CMK (cell line): ENCODE results near the gene DHPS.
A peak's percentile ranks its signal among the peaks of the same experiment; 100 is the strongest.

Experiments used
- DNase-seq: peaks from one replicate; pipeline ENCODE4 v3.0.0-alpha.2; 2010; ENCODE audit warnings: low read depth

Gene DHPS

DNA sequence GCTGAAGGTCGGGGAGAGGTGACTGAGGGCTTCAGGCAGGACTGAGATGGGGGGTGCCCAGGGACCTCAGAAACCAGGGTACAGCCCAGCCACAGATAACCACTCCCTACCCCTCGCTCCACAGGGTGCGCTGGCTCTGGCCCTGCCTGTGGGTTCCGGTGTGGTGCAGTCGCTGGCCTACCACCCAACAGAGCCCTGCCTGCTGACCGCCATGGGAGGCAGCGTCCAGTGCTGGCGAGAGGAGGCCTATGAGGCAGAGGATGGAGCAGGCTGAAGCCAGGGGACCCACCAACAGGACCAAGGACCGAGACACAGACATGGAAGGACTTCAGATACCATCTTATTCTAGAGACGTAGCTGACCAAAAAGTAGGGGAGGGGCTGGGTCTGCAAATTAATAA is 6.3 kb downstream of the DHPS start:
- no peak for DNase-seq

GRCh38 chr19:12672744-12673143 is 8.9 kb downstream of the DHPS start:
- DNase-seq = no peak

GRCh38 chr19:12670159-12670928 is 11.3 kb downstream of the DHPS start:
- DNase-seq = no peak

GRCh38 chr19:12669270-12670158 is 12.2 kb downstream of the DHPS start:
- DNase-seq = peak; percentile 65

DNA sequence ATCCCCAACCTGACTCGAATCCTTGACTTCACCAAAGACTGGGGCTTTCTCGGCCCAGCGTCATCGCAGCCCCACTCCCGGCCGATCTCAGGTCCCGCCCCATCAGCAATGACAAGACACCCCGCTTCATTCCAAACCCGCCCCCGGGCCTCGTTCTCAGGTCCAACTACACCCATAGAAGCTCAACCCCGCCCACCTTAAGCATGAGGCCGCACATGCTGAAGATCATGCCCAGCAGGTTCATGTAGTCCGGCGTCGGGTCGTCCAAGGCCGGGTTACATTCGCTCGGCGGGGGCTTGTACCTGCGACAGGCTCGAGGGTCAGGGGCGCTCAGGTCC is 12.8 kb downstream of the DHPS start:
- no peak for DNase-seq

DNA sequence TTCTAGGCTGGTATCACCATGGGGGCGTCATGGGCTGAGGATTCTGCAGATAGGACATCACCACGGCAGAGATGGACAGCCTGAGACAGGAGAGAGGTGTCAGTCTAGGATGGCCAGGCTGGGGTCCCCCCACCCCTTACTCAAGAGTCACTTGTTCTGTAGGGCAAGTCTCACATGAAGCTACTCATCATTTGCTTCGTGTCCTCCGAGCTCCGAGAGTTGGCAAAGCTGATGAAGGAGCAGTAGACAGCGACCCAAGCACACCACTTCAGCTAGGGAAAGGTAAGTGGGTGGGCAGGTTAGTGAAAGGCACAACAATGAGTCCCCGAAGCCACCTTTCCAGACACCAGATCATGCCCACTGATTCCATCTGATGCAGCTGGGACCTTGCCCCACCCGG is 13.3 kb downstream of the DHPS start:
- no peak for DNase-seq

DNA sequence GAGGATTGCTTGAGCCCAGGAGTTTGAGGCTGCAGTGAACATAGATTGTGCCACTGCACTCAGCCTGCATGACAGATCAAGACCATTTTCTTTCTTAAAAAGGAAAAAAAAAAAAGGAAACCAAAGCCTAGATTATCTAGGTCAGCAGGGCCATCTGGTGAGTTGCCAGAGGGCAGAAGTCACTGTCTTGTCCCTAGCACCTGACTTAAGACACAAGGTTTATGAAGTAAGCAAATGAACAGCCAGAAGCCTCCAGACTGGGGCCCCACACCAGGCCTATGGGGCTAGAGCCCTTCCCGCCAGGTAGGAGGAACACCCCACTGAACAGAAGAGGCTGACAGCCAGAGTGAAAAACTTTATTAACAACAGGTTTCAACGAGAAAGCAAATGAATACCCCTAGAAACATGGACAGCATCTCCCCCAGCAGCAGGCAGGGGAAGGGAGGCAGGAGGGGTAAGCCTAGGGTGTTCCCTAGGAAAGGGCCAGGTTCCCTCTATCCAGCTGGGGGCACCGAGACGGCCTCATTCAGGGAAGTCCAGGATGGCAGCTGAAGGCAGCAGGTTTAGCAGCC is 13.9 kb downstream of the DHPS start:
- no peak for DNase-seq

DNA sequence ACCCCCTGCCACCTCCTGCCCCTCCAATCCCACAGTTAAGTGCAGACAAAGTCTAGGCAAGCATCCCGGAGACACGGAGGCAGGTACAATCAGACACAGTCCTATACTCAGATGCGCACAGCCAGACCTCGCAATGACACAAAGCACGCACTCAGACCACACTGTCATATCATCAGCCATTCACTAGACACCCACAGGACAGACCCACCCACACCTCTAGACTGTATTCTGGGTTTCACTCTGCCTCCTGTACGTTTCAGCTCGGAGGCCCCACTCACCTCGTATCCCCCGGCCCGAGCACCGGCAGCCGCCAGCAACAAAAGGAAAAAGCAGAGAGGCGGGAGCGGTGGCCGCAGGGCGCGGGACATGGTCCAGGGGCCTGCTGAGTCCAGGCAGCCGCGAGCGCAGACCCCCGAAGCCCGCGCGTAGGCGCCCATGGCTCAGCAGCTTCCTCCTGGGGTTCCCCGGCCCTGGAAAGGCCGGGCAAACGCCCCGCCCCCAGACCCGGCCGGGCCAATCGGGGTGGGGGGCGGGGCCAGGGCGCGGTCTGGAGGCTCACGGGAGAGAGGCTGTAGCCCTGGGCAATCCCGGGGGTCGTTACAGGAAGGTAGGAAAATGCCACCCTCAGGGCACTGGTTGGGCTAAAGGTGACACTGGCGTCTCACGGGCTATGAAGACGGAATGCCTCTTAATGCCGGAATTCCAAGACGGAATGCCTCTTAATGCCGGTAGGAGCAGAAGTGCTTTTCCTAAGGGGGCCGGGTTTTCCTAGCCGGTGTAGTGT is 15.2 kb downstream of the DHPS start, which contains the start of the genes MAN2B1 and WDR83:
MAN2B1 (minus strand) TSS at position 478 of the 784 bp plus-strand sequence; CDS start at position 437, 41 bp downstream.
WDR83 (plus strand) TSS at position 543 of the 784 bp plus-strand sequence. CDS start 2,984 bp downstream, outside the sequence.
- DNase-seq = no peak

- DNase-seq = no peak
Measured at GRCh38 chr19:12665671-12666264, 15.9 kb downstream of the DHPS start.

DNA sequence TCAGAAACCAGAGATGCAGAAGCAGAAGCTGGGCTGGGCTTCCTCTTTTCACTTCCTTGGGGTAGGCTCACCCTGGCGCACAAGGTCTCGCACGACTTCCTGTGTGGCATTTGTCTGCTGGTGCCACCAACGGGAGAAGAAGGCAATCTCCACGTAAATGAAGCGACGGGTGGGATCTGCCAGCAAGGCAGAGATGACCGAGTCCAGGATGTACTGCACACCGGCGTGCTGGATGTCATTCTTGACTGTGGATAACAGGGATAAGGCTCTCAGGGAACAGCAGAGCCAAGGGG is 16.5 kb downstream of the DHPS start:
- no peak for DNase-seq

DNA sequence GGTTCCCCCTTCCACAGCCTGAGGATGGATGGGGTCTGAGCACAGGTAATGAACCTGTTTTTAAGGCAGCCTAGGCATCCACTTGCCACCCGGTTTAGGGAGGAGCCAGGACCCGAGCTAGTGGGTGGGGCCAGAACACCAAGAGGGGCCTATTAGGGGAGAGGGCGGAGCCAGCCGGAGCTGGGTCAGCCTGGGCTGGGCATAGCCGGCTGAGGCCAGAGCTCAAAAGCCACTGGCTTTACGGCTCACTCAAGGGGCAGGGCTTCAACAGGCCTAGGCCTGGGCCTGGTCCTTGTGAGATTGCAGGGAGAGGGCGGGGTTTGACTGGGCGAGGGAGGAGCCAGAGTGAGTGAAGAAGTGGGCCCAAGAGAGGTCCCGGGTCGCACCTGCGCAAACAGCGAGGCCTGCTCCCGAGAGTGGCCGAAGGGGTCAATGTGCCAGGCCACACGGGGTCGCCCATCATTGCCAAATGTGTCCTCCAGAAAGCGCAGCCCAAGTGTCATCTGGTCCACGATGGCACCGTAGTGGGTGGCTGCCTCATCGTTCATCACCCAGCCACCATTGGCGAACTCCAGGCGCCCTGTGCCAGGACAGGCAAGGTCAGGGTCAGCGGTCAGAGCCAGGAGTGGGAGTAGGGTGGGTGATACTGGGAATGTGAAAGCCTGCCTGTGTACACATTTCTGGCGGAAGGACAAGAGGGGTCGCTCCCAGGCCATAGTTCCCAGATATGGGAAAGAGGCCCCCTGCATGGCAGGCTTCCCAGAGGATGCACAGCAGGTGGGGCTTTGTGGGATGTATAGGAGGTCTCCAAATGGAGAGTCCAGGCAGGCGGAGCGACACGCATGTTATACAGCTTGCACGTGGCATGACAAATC is 17.0 kb downstream of the DHPS start:
- no peak for DNase-seq

DNA sequence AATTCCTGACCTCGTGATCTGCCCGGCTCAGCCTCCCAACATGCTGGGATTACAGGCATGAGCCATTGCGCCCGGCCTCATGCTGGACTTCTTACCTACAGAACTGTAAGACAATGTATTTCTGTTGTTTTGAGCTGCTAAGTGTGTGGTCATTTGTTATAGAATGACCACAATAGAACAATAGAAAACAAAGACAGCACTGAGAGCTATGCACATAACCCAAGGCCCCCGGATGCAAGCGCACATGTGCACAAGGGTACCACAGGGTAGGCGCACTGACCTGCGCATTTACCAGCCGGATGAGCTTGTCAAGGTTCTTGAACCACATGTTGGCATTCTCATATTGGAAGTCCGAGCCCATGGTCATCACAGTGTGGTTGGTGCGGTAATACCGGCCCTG is 20.7 kb downstream of the DHPS start:
- no peak for DNase-seq

GRCh38 chr19:12657966-12658365 is 23.7 kb downstream of the DHPS start:
- no peak for DNase-seq

DNA sequence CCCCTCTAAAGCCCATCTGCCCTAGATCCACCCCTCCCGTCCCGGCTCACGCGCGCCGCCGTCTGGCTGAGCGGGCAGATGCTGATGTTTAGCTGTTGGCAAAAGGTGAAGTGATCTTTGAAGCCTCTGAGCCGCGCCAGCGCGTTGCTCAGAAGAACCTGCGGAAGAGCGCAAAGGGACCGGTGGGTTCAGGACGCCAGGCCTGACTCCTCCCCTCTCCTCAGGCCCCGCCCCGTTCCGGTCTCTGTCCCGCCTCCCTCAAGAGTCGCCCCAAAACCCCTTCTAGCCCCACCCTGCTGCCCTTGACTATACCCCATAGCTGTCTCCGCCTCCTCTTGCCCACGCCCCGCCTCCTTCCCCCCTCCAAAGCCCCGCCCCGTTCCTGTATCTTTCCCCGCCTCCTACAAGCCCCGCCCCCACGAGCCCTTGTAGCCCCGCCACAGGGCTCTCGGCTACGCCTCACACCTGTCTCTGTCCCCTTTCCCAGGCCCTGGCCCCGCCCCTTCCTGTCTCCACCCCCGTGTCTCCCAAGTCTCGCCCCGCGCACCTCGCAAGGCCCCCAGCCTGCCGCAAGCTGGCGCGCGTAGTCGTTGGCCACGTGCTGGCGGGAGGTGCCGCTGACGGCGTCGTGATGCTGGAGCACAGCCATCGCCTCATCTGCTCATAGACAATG is 24.6 kb downstream of the DHPS start:
- DNase-seq = no peak

- no peak for DNase-seq
Measured at GRCh38 chr19:12655546-12655945, 26.1 kb downstream of the DHPS start.

DNA sequence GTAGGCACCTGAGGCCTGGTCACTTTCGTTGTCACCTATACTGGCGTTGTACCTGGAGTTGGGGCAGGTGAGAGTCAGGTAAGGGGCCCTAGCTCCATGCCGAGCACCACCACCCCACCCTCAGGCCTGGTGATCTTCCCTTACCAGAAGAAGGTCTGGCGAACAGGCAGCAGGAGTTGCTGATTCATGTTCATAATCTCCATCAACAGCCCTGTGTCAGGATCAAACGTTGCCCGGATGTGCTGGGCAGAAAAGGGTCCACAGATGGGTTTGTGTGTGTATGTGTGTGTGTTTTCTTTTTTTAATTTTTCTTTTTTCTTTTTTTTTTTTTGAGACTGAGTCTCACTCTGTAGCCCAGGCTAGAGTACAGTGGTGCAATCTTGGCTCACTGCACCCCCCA is 29.5 kb downstream of the DHPS start:
- DNase-seq = no peak

DNA sequence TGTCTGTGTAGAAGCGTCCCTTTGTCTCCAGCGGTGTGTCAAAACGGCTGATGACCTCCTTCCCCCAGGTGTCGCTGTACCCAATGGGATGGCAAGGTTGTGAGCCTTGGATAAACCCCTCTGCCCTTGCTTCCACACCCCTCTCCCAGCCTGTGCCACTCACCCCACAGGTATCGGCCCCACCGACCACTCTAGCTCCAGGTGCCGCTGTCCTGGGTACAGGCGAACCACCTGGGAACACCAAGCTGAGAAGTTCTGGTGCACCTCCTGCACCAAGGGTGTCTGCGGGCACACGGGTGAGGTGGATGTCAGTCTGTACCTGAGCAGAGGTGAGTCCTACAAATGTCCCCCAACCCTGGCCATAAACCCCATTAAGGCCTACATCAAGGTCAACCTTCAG is 31.7 kb downstream of the DHPS start:
- no peak for DNase-seq

GRCh38 chr19:12648088-12648487 is 33.6 kb downstream of the DHPS start:
- no peak for DNase-seq

DNA sequence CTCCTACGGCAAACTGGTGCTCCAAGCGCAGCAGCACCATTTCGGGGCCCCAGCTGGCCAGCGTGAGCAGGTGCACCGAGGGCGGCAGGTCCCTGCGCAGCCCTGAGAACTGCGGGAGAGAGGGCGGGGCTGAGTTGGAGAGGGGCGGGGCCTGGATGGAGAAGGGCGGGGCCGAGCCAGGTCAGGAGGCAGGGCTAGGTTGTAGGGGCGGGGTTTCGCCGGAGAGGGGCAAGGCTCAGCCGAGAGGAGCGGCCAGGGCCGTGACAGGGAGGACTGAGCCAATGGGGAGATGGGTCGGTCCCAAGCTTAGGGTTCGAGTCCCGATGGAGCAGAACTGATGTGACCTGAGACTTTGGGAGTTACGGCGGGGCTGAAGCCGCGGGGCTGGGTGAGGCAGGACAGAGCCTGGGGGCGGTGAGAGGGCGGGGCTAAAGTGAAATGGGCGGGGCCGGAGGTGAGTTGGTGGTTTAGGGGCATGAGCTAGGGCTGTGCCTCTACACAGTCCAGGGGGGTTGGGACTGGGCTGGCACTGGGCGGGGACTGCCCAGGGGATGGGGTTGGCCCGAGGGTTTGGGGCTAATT is 34.1 kb downstream of the DHPS start:
- no peak for DNase-seq

GRCh38 chr19:12647047-12647446 is 34.6 kb downstream of the DHPS start:
- no peak for DNase-seq
